ENCODE data around the gene APCS. TPM values are rescaled to one million over a fixed set of nuclear protein-coding genes. Genes with fewer than 3 reads are reported as not detected.

The APCS gene
- under 1 TPM in 1 of 8 experiments, not detected in 7; 0.57 TPM for total RNA-seq

GRCh38 chr1:159587461-159587951 is at the start of gene APCS:
Gene APCS (plus strand): TSS chr1:159587826. CDS start chr1:159587922, 96 bp downstream.
- no peak within 1 kb of the TSS for H3K4me3 ChIP-seq
- no peaks in the 10 kb centered on the region for H3K4me1 ChIP-seq (replicated peaks in 1 of 2)
- ATAC-seq (replicated peaks in 6 of 8) = peak in 5 of 8 experiments; percentile 57 to 97 (median 97)
- no peak within 1 kb of the TSS for H3K27ac ChIP-seq
- 0 to 87% (median 53%) methylated on average over 1 to 6 of the region's 6 CpGs; no CpG with 5 or more reads in 2 of the 10 experiments for WGBS, 10 experiments
- in situ Hi-C loops (cut with MboI; ENCODE audit: low pct_unique_long_range_greater_than_20kb in 2 of 9, low sequenced_read_pairs in 9 of 9, unreplicated experiment in 9 of 9) = no loop called here

GRCh38 chr1:159548126-159548525 is 39.5 kb upstream of the APCS start:
- Histone ChIP-seq H3K4me1 (replicated peaks in 1 of 2) (no peaks in the 10 kb centered on the region), H3K27ac (no peak overlapping the region), H3K4me3 (no peak overlapping the region)
- in situ Hi-C loops (cut with MboI; ENCODE audit: low pct_unique_long_range_greater_than_20kb in 2 of 9, low sequenced_read_pairs in 9 of 9, unreplicated experiment in 9 of 9) = no loop called here
- WGBS, 10 experiments = 0 to 77% (median 44%) methylated on average over 1 to 2 of the region's 2 CpGs; no CpG with 5 or more reads in 2 of the 10 experiments
- ATAC-seq (replicated peaks in 6 of 8) = no peak

- in situ Hi-C loops (cut with MboI; ENCODE audit: low pct_unique_long_range_greater_than_20kb in 2 of 9, low sequenced_read_pairs in 9 of 9, unreplicated experiment in 9 of 9) = no loop called here
- WGBS, 10 experiments = 10 to 54% (median 36%) methylated on average over 2 to 3 of the region's 3 CpGs
Measured at GRCh38 chr1:159554261-159554660, 33.4 kb upstream of the APCS start.

GRCh38 chr1:159554696-159555095 is 32.9 kb upstream of the APCS start:
- in situ Hi-C loops (cut with MboI; ENCODE audit: low pct_unique_long_range_greater_than_20kb in 2 of 9, low sequenced_read_pairs in 9 of 9, unreplicated experiment in 9 of 9) = no loop called here
- no peak for ATAC-seq (replicated peaks in 6 of 8)
- H3K4me3 ChIP-seq = no peak overlapping the region
- no peak overlapping the region for H3K27ac ChIP-seq
- H3K4me1 ChIP-seq (replicated peaks in 1 of 2) = peaks cover 5 to 17% of the 10 kb centered on the region in 2 donors
- 0 to 70% (median 20%) methylated on average over 1 of the region's 1 CpG; no CpG with 5 or more reads in 1 of the 10 experiments for WGBS, 10 experiments

More at GRCh38 chr1:159554261-159554660, 33.4 kb upstream of the APCS start:
- no peak overlapping the region for H3K4me3 ChIP-seq
- peaks cover 5 to 15% of the 10 kb centered on the region in 2 donors for H3K4me1 ChIP-seq (replicated peaks in 1 of 2)
- H3K27ac ChIP-seq = no peak overlapping the region
- ATAC-seq (replicated peaks in 6 of 8) = no peak

- peaks cover 5 to 17% of the 10 kb centered on the region in 2 donors for H3K4me1 ChIP-seq (replicated peaks in 1 of 2)
- ATAC-seq (replicated peaks in 6 of 8) = peak in 5 of 8 experiments; percentile 80 to 96 (median 94)
- no peak overlapping the region for H3K4me3 ChIP-seq
- peak overlapping the region in 1 of 2 donors; percentile 71 for H3K27ac ChIP-seq
- 0 to 61% (median 43%) methylated on average over 1 to 2 of the region's 3 CpGs; no CpG with 5 or more reads in 3 of the 10 experiments for WGBS, 10 experiments
- in situ Hi-C loops (cut with MboI; ENCODE audit: low pct_unique_long_range_greater_than_20kb in 2 of 9, low sequenced_read_pairs in 9 of 9, unreplicated experiment in 9 of 9) = no loop called here
Measured at GRCh38 chr1:159556931-159557369, 30.7 kb upstream of the APCS start.

GRCh38 chr1:159560599-159560998 is 27.0 kb upstream of the APCS start:
- Histone ChIP-seq H3K27ac (no peak overlapping the region), H3K4me1 (replicated peaks in 1 of 2) (peaks cover 5 to 17% of the 10 kb centered on the region in 2 donors), H3K4me3 (no peak overlapping the region)
- WGBS, 10 experiments = 0 to 83% (median 31%) methylated on average over 1 to 2 of the region's 2 CpGs; no CpG with 5 or more reads in 1 of the 10 experiments
- in situ Hi-C loops (cut with MboI; ENCODE audit: low pct_unique_long_range_greater_than_20kb in 2 of 9, low sequenced_read_pairs in 9 of 9, unreplicated experiment in 9 of 9) = no loop called here
- ATAC-seq (replicated peaks in 6 of 8) = no peak

- no peak for ATAC-seq (replicated peaks in 6 of 8)
Measured at GRCh38 chr1:159561497-159561896, 26.1 kb upstream of the APCS start.

GRCh38 chr1:159562680-159563079 is 24.9 kb upstream of the APCS start:
- 17 to 61% (median 30%) methylated on average over 1 of the region's 1 CpG; no CpG with 5 or more reads in 6 of the 10 experiments for WGBS, 10 experiments
- Histone ChIP-seq H3K4me1 (replicated peaks in 1 of 2) (peaks cover 0 to 3% of the 10 kb centered on the region in 2 donors), H3K4me3 (no peak overlapping the region), H3K27ac (no peak overlapping the region)
- ATAC-seq (replicated peaks in 6 of 8) = no peak
- in situ Hi-C loops (cut with MboI; ENCODE audit: low pct_unique_long_range_greater_than_20kb in 2 of 9, low sequenced_read_pairs in 9 of 9, unreplicated experiment in 9 of 9) = no loop called here

More at GRCh38 chr1:159561497-159561896, 26.1 kb upstream of the APCS start:
- peaks cover 5 to 15% of the 10 kb centered on the region in 2 donors for H3K4me1 ChIP-seq (replicated peaks in 1 of 2)
- no peak overlapping the region for H3K27ac ChIP-seq
- in situ Hi-C loops (cut with MboI; ENCODE audit: low pct_unique_long_range_greater_than_20kb in 2 of 9, low sequenced_read_pairs in 9 of 9, unreplicated experiment in 9 of 9) = no loop called here
- H3K4me3 ChIP-seq = no peak overlapping the region

- H3K4me3 ChIP-seq = no peak overlapping the region
- H3K27ac ChIP-seq = no peak overlapping the region
- no peak for ATAC-seq (replicated peaks in 6 of 8)
- no peaks in the 10 kb centered on the region for H3K4me1 ChIP-seq (replicated peaks in 1 of 2)
- 33 to 97% (median 80%) methylated on average over 1 to 3 of the region's 3 CpGs for WGBS, 10 experiments
- in situ Hi-C loops (cut with MboI; ENCODE audit: low pct_unique_long_range_greater_than_20kb in 2 of 9, low sequenced_read_pairs in 9 of 9, unreplicated experiment in 9 of 9) = no loop called here
Measured at GRCh38 chr1:159577446-159577845, 10.2 kb upstream of the APCS start.

GRCh38 chr1:159580340-159580739 is 7.3 kb upstream of the APCS start:
- 0 to 77% (median 50%) methylated on average over 2 to 3 of the region's 3 CpGs for WGBS, 10 experiments
- in situ Hi-C loops (cut with MboI; ENCODE audit: low pct_unique_long_range_greater_than_20kb in 2 of 9, low sequenced_read_pairs in 9 of 9, unreplicated experiment in 9 of 9) = no loop called here
- no peak for ATAC-seq (replicated peaks in 6 of 8)

GRCh38 chr1:159581422-159581821 is 6.2 kb upstream of the APCS start:
- in situ Hi-C loops (cut with MboI; ENCODE audit: low pct_unique_long_range_greater_than_20kb in 2 of 9, low sequenced_read_pairs in 9 of 9, unreplicated experiment in 9 of 9) = no loop called here
- WGBS, 10 experiments = 0 to 100% (median 62%) methylated on average over 1 of the region's 1 CpG; no CpG with 5 or more reads in 5 of the 10 experiments
- H3K4me3 ChIP-seq = no peak overlapping the region
- H3K27ac ChIP-seq = no peak overlapping the region
- no peak for ATAC-seq (replicated peaks in 6 of 8)
- H3K4me1 ChIP-seq (replicated peaks in 1 of 2) = no peaks in the 10 kb centered on the region

More at GRCh38 chr1:159580340-159580739, 7.3 kb upstream of the APCS start:
- H3K27ac ChIP-seq = no peak overlapping the region
- H3K4me1 ChIP-seq (replicated peaks in 1 of 2) = no peaks in the 10 kb centered on the region
- no peak overlapping the region for H3K4me3 ChIP-seq

GRCh38 chr1:159584536-159584935 is 3.1 kb upstream of the APCS start:
- in situ Hi-C loops (cut with MboI; ENCODE audit: low pct_unique_long_range_greater_than_20kb in 2 of 9, low sequenced_read_pairs in 9 of 9, unreplicated experiment in 9 of 9) = no loop called here
- no peak overlapping the region for H3K27ac ChIP-seq
- no peak for ATAC-seq (replicated peaks in 6 of 8)
- WGBS, 10 experiments = 0 to 90% (median 55%) methylated on average over 1 to 2 of the region's 2 CpGs; no CpG with 5 or more reads in 1 of the 10 experiments
- H3K4me1 ChIP-seq (replicated peaks in 1 of 2) = no peaks in the 10 kb centered on the region
- H3K4me3 ChIP-seq = no peak overlapping the region

- no peak overlapping the region for H3K4me3 ChIP-seq
- WGBS, 10 experiments = 31 to 88% (median 67%) methylated on average over 2 to 4 of the region's 4 CpGs
- H3K4me1 ChIP-seq (replicated peaks in 1 of 2) = peaks cover 4 to 5% of the 10 kb centered on the region in 2 donors
- no peak overlapping the region for H3K27ac ChIP-seq
- in situ Hi-C loops (cut with MboI; ENCODE audit: low pct_unique_long_range_greater_than_20kb in 2 of 9, low sequenced_read_pairs in 9 of 9, unreplicated experiment in 9 of 9) = no loop called here
- ATAC-seq (replicated peaks in 6 of 8) = no peak
Measured at GRCh38 chr1:159591981-159592380, 4.4 kb downstream of the APCS start.
